HG02885 (cell line): ENCODE results near the gene VAMP5.
A peak's percentile ranks its signal among the peaks of the same experiment; 100 is the strongest.

Experiments used
- ATAC-seq: cut with Tn5 transposase; IDR thresholded peaks from one replicate; pipeline ENCODE4 v1.9.1; 2021; ENCODE audit warnings: mild to moderate bottlenecking; ENCODE audit not compliant: unreplicated experiment, poor library complexity

VAMP5 gene

GRCh38 chr2:85619617-85620016, 35.4 kb downstream of the VAMP5 start:
- no peak for ATAC-seq

GRCh38 chr2:85621338-85621737, 37.1 kb downstream of the VAMP5 start:
- ATAC-seq: no peak

- ATAC-seq: no peak
These were observed 39.8 kb downstream of the VAMP5 start for GRCh38 chr2:85623991-85624390.

- no peak for ATAC-seq
These were observed 44.4 kb downstream of the VAMP5 start for GRCh38 chr2:85628658-85629057.

- ATAC-seq: no peak
These were observed 47.1 kb downstream of the VAMP5 start for GRCh38 chr2:85631316-85631715.

- no peak for ATAC-seq
These were observed 50.8 kb downstream of the VAMP5 start for GRCh38 chr2:85635011-85635410.

GRCh38 chr2:85635636-85636035, 51.4 kb downstream of the VAMP5 start:
- no peak for ATAC-seq

GRCh38 chr2:85642725-85643124, 58.5 kb downstream of the VAMP5 start:
- peak; percentile 75 for ATAC-seq
